Measurements from ENCODE around the gene COPRS. TPM values are rescaled to one million over a fixed set of nuclear protein-coding genes. Genes with fewer than 3 reads are reported as not detected.
A peak's percentile ranks its signal among the peaks of the same experiment; 100 is the strongest.

The COPRS gene
- total RNA-seq = 10 to 100 TPM; 34.4 to 37.6 TPM

GRCh38 chr17:31858642-31859486, at the start of gene COPRS:
COPRS (minus strand) TSS chr17:31859244; CDS start chr17:31859199, 45 bp downstream.
- intact Hi-C loops (cut with micrococcal nuclease) = loop anchor here (1.0 to 5.0 kb wide), 3 partner anchors 19 to 302 kb away; partner anchors contain the start of gene UTP6
- H3K4me3 Mint-ChIP-seq = peak within 1 kb of the TSS; percentile 86
- peak within 1 kb of the TSS; percentile 42 for H3K27ac Mint-ChIP-seq
- peak; percentile 83 for DNase-seq
- CTCF ChIA-PET = interaction anchor here (0.6 to 1.3 kb wide), 5 partner anchors 14 to 645 kb away, joined by 3 to 4 read pairs (median 3); partner anchors contain the start of gene UTP6
- H3K36me3 Mint-ChIP-seq (ENCODE audit: low read depth) = peaks cover 11% of the 10 kb centered on the region
- H3K4me1 Mint-ChIP-seq (ENCODE audit: low read depth) = peaks cover 17% of the 10 kb centered on the region
- H3K27me3 Mint-ChIP-seq (ENCODE audit: low read depth) = no peaks in the 10 kb centered on the region
- no peaks in the 10 kb centered on the region for H3K9me3 Mint-ChIP-seq

- peaks cover 19% of the 10 kb centered on the region for H3K4me1 Mint-ChIP-seq (ENCODE audit: low read depth)
- intact Hi-C loops (cut with micrococcal nuclease) = no loop called here
- no peaks in the 10 kb centered on the region for H3K36me3 Mint-ChIP-seq (ENCODE audit: low read depth)
- peaks cover 7% of the 10 kb centered on the region for H3K27me3 Mint-ChIP-seq (ENCODE audit: low read depth)
- H3K27ac Mint-ChIP-seq = no peak overlapping the region
- H3K4me3 Mint-ChIP-seq = no peak overlapping the region
- DNase-seq = no peak
- no peaks in the 10 kb centered on the region for H3K9me3 Mint-ChIP-seq
- CTCF ChIA-PET = interaction anchor here (0.6 to 1.3 kb wide), 2 partner anchors 21 to 42 kb away, joined by 3 to 6 read pairs; no protein-coding TSS in a partner anchor
Observed at GRCh38 chr17:31908386-31908785, 49.3 kb upstream of the COPRS start.

- intact Hi-C loops (cut with micrococcal nuclease) = no loop called here
- Mint-ChIP-seq H3K27me3 (ENCODE audit: low read depth) (peaks cover 7% of the 10 kb centered on the region), H3K4me1 (ENCODE audit: low read depth) (peaks cover 27% of the 10 kb centered on the region), H3K27ac (no peak overlapping the region), H3K9me3 (no peaks in the 10 kb centered on the region), H3K4me3 (no peak overlapping the region), H3K36me3 (ENCODE audit: low read depth) (no peaks in the 10 kb centered on the region)
- CTCF ChIA-PET = interaction anchor here (0.5 to 1.3 kb wide), 4 partner anchors 10 to 188 kb away, joined by 3 to 6 read pairs (median 4); no protein-coding TSS in a partner anchor
- DNase-seq = peak; percentile 25
Observed at GRCh38 chr17:31907342-31907962, 48.4 kb upstream of the COPRS start.

GRCh38 chr17:31903401-31903800, 44.4 kb upstream of the COPRS start:
- Mint-ChIP-seq H3K9me3 (no peaks in the 10 kb centered on the region), H3K36me3 (ENCODE audit: low read depth) (peaks cover 3% of the 10 kb centered on the region), H3K27ac (peak overlapping the region; percentile 63), H3K4me1 (ENCODE audit: low read depth) (peaks cover 41% of the 10 kb centered on the region), H3K27me3 (ENCODE audit: low read depth) (peaks cover 4% of the 10 kb centered on the region), H3K4me3 (no peak overlapping the region)
- no peak for DNase-seq
- intact Hi-C loops (cut with micrococcal nuclease) = loop anchor here (2.0 to 5.0 kb wide), 2 partner anchors 235 to 586 kb away; no protein-coding TSS in a partner anchor
- CTCF ChIA-PET = interaction anchor here (1.0 to 2.0 kb wide), 2 partner anchors 9 to 12 kb away, joined by 3 to 10 read pairs; no protein-coding TSS in a partner anchor

GRCh38 chr17:31902693-31903092, 43.6 kb upstream of the COPRS start:
- Mint-ChIP-seq H3K27ac (peak overlapping the region; percentile 68), H3K9me3 (no peaks in the 10 kb centered on the region), H3K4me3 (peak overlapping the region; percentile 2), H3K4me1 (ENCODE audit: low read depth) (peaks cover 38% of the 10 kb centered on the region), H3K36me3 (ENCODE audit: low read depth) (peaks cover 9% of the 10 kb centered on the region), H3K27me3 (ENCODE audit: low read depth) (peaks cover 4% of the 10 kb centered on the region)
- CTCF ChIA-PET = interaction anchor here (1.0 to 2.0 kb wide), 3 partner anchors 10 to 13 kb away, joined by 3 to 10 read pairs (median 4); no protein-coding TSS in a partner anchor
- intact Hi-C loops (cut with micrococcal nuclease) = loop anchor here (2.0 to 5.0 kb wide), 2 partner anchors 236 to 585 kb away; no protein-coding TSS in a partner anchor
- peak; percentile 62 for DNase-seq

DNA sequence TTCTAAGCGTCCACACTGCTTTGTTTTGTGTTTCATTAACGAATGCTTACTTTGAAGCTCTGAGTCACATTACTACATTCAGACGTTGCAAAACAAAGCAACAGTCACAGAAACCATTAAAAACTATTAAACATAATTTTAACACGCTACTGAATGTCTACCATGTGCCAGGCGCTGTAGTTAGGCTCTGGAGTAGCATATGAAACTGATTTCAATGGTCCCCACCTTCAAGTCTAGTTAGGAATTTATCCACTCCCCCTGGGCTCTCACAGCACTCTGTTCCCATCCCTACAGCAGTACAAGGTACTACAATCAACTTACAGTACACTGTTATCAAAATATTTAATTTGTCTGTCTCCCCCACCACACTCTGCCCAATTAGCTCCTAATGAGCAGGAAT, 41.8 kb upstream of the COPRS start:
- CTCF ChIA-PET = interaction anchor here (0.6 to 1.6 kb wide), 8 partner anchors 10 to 448 kb away, joined by 3 to 4 read pairs (median 3); partner anchors contain the start of gene COPRS

DNA sequence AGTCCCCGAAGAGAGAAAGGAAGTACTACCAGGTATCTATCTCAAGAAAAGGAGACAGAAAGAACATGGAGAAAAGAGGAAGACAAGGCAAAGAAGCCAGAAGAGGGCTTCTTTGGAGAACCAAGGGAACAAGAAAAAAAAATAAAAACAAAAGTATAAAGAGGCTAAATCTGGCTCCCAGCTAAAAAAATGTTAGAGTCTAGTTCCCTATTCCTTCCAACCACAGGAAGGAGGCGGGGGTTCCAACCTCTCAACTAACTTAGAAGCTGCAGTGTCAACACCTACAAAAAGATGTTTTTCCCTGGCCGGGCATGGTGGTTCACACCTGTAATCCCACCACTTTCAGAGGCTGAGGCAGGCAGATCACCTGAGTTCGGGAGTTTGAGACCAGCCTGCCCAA, 29.1 kb upstream of the COPRS start:
- H3K36me3 Mint-ChIP-seq (ENCODE audit: low read depth) = peaks cover 36% of the 10 kb centered on the region
- no peaks in the 10 kb centered on the region for H3K9me3 Mint-ChIP-seq
- no peak for DNase-seq
- H3K27me3 Mint-ChIP-seq (ENCODE audit: low read depth) = no peaks in the 10 kb centered on the region
- H3K4me1 Mint-ChIP-seq (ENCODE audit: low read depth) = no peaks in the 10 kb centered on the region
- no peak overlapping the region for H3K27ac Mint-ChIP-seq
- CTCF ChIA-PET = no interaction called here
- intact Hi-C loops (cut with micrococcal nuclease) = no loop called here
- no peak overlapping the region for H3K4me3 Mint-ChIP-seq

More for the DNA sequence above, 41.8 kb upstream of the COPRS start:
- Mint-ChIP-seq H3K4me3 (no peak overlapping the region), H3K9me3 (no peaks in the 10 kb centered on the region), H3K27ac (no peak overlapping the region), H3K4me1 (ENCODE audit: low read depth) (peaks cover 33% of the 10 kb centered on the region), H3K27me3 (ENCODE audit: low read depth) (no peaks in the 10 kb centered on the region), H3K36me3 (ENCODE audit: low read depth) (peaks cover 17% of the 10 kb centered on the region)
- intact Hi-C loops (cut with micrococcal nuclease) = loop anchor here (1.0 to 5.0 kb wide), 9 partner anchors 19 to 584 kb away; partner anchors contain the start of gene COPRS
- no peak for DNase-seq

GRCh38 chr17:31882571-31882970, 23.5 kb upstream of the COPRS start:
- CTCF ChIA-PET = interaction anchor here (0.6 kb wide), 1 partner anchor 16 kb away, joined by 3 read pairs; no protein-coding TSS in a partner anchor
- H3K9me3 Mint-ChIP-seq = no peaks in the 10 kb centered on the region

DNA sequence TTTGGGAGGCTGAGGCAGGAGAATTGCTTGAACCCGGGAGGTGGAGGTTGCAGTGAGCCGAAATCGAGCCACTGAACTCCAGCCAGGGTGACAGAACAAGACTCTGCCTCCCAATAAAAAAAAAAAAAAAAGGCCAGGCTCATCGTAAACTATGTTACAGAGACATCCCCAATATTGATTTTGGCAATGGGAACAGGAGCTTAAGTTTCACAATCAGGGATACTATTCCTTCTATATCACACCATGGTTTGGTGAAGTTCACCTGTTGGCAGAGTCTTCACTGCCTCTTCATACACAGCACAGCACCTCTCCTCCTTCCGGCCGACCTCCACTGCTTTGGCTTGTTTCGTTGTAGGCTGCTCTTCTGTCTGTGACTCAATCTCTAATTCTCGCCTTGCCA, 21.3 kb upstream of the COPRS start:
- intact Hi-C loops (cut with micrococcal nuclease) = no loop called here
- H3K4me3 Mint-ChIP-seq = no peak overlapping the region
- H3K27me3 Mint-ChIP-seq (ENCODE audit: low read depth) = no peaks in the 10 kb centered on the region
- peaks cover 44% of the 10 kb centered on the region for H3K36me3 Mint-ChIP-seq (ENCODE audit: low read depth)
- CTCF ChIA-PET = interaction anchor here (0.6 kb wide), 1 partner anchor 472 kb away, joined by 4 read pairs; no protein-coding TSS in a partner anchor
- no peaks in the 10 kb centered on the region for H3K9me3 Mint-ChIP-seq
- peak overlapping the region; percentile 70 for H3K27ac Mint-ChIP-seq
- no peak for DNase-seq
- H3K4me1 Mint-ChIP-seq (ENCODE audit: low read depth) = peaks cover 21% of the 10 kb centered on the region

More at GRCh38 chr17:31882571-31882970, 23.5 kb upstream of the COPRS start:
- no peak for DNase-seq
- H3K27ac Mint-ChIP-seq = no peak overlapping the region
- no peaks in the 10 kb centered on the region for H3K27me3 Mint-ChIP-seq (ENCODE audit: low read depth)
- intact Hi-C loops (cut with micrococcal nuclease) = no loop called here
- no peak overlapping the region for H3K4me3 Mint-ChIP-seq
- H3K4me1 Mint-ChIP-seq (ENCODE audit: low read depth) = peaks cover 18% of the 10 kb centered on the region
- H3K36me3 Mint-ChIP-seq (ENCODE audit: low read depth) = peaks cover 42% of the 10 kb centered on the region

DNA sequence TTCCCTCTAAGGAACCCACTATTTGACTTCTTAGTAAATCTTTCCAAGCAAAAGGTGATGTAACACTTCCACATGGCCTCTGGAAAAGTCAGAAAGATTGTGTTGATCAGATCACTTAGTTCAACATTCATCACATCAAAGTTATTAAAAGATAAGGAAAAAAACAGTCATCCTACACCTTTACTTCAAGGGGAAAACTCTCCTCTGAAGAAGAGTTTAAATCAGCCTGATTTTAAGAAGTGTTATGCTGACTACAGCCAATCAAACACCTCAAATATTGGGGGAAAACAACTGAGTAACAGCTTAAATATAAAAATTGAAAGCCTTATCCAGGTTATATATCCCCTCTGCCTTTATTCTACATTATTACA, 19.6 kb upstream of the COPRS start:
- no peak overlapping the region for H3K4me3 Mint-ChIP-seq
- CTCF ChIA-PET = no interaction called here
- H3K27me3 Mint-ChIP-seq (ENCODE audit: low read depth) = no peaks in the 10 kb centered on the region
- peak overlapping the region; percentile 92 for H3K27ac Mint-ChIP-seq
- intact Hi-C loops (cut with micrococcal nuclease) = loop anchor here (1.0 kb wide), 2 partner anchors 19 to 23 kb away; partner anchors contain the start of genes COPRS and UTP6
- no peaks in the 10 kb centered on the region for H3K9me3 Mint-ChIP-seq
- H3K36me3 Mint-ChIP-seq (ENCODE audit: low read depth) = peaks cover 43% of the 10 kb centered on the region
- peaks cover 21% of the 10 kb centered on the region for H3K4me1 Mint-ChIP-seq (ENCODE audit: low read depth)
- DNase-seq = no peak

DNA sequence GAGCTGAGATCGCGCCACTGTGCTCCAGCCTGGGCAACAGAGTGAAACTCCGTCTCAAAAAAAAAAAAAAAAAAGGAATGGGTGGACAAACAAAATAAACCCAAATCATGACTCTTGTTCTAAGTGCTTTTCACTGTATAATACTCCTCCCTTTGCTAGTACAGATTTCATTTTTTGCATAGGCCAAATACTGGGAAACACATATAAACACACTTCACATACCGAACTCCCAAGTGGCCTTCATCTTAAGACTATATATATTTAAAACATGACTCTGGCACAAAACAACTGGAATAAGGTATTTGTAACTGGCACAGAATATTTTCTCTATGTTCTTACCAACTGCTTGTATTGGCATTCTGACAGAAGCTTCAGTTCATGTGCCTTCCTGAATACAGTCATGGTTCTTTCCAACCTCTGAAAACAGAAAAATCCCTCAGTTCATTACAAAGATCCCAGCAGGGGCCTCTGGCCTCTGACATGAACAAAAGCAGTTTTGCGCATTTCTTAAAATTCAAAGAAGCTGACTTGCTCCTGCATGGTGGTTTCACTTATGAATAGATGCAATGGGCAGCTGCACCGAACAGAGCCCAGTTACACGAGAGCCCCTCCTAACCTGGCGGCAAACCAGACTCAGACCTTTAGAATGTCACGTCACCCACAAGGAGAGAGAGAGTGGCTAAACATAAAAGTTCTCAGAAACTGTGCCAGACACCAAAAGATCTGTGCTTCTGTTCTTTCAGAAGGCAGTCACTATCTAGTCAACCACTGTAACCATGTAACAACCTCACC, 19.1 kb upstream of the COPRS start:
- CTCF ChIA-PET = interaction anchor here (0.6 kb wide), 1 partner anchor 23 kb away, joined by 3 read pairs; the partner anchor contains the start of gene UTP6
- H3K9me3 Mint-ChIP-seq = no peaks in the 10 kb centered on the region
- no peaks in the 10 kb centered on the region for H3K27me3 Mint-ChIP-seq (ENCODE audit: low read depth)
- H3K4me1 Mint-ChIP-seq (ENCODE audit: low read depth) = peaks cover 21% of the 10 kb centered on the region
- H3K27ac Mint-ChIP-seq = peak overlapping the region; percentile 92
- DNase-seq = peak; percentile 60
- intact Hi-C loops (cut with micrococcal nuclease) = loop anchor here (1.0 kb wide), 2 partner anchors 19 to 23 kb away; partner anchors contain the start of genes COPRS and UTP6
- H3K36me3 Mint-ChIP-seq (ENCODE audit: low read depth) = peaks cover 43% of the 10 kb centered on the region
- no peak overlapping the region for H3K4me3 Mint-ChIP-seq

Measured in activated naive CD4-positive, alpha-beta T cell treated with anti-CD3 and anti-CD28 coated beads for 36 hours (primary cell).